Upper lobe of left lung (tissue), 4 donors: ENCODE results near the gene C22orf15.

Experiments used
- EP300 ChIP-seq, 4 donors: sonication (generic); formaldehyde crosslinking; IDR thresholded peaks; one replicate each; pipeline ENCODE4 v1.5.1; 2017; ENCODE audit warnings: antibody characterized with exemption in 4 of 4, control low read depth in 2 of 4
- POLR2A ChIP-seq, 4 donors: fragments of 450-650 bp; IDR thresholded peaks; one replicate each; pipeline ENCODE4 v1.5.1; 2016 to 2017; ENCODE audit warnings: antibody characterized with exemption in 4 of 4, mild to moderate bottlenecking in 2 of 4
- POLR2AphosphoS5 ChIP-seq, 2 donors: sonication (generic); formaldehyde crosslinking; IDR thresholded peaks; one replicate each; pipeline ENCODE4 v1.5.1; 2017; ENCODE audit warnings: antibody characterized with exemption in 2 of 2
- TF ChIP-seq, protein P1 (sequence below), 6 experiments: fragments of 450-650 bp in 4 of 6; fragments of 200-600 bp in 2 of 6; sonication (generic) in 2 of 6; IDR thresholded peaks; one replicate each; pipeline ENCODE4 v1.5.1; 2016 to 2019; ENCODE audit warnings: antibody characterized with exemption in 6 of 6

DNA sequence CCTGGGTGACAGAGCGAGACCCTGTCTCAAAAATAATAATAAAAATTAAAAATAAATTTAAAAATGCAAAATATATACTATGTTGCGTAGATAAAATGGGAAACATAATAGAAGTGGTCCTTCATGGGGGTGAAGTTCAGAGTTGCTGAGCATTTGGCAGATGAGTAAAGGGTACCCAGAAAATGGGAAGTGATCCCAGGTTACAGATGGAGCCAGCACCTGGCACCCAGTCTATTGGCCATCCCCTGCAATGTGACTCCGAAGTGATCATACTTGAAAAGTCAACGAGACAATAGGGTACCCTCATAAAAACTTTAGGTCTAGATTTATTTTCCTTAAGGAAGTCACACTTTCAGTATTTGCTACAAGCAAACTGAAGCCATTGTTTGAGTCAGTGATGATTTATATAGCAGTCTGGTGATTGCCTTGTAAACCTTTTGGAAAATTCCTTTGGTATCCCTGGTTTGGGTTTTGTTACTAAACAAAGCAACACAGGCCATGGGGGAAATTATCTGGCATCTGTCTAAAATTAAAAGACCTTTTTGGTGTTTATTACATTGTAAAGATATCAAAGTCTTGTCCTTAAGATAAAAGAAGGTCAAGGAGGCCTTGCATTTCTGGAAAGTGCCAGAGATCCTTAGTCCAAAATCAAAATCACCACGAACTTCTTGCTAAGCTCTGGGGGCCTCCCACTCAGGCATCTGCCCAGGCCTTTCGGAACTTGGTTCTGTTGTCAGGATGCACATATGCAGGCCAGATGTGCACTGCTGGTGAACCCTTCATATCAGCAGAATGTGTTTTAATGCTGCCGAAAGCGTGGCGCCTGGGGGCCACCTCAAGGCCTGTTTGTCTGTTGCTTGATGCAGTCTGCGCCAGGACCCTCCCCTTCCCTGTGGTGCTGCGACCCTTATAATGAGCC lies 28.3 kb downstream of the C22orf15 start:
- TF ChIP-seq, protein P1, sequence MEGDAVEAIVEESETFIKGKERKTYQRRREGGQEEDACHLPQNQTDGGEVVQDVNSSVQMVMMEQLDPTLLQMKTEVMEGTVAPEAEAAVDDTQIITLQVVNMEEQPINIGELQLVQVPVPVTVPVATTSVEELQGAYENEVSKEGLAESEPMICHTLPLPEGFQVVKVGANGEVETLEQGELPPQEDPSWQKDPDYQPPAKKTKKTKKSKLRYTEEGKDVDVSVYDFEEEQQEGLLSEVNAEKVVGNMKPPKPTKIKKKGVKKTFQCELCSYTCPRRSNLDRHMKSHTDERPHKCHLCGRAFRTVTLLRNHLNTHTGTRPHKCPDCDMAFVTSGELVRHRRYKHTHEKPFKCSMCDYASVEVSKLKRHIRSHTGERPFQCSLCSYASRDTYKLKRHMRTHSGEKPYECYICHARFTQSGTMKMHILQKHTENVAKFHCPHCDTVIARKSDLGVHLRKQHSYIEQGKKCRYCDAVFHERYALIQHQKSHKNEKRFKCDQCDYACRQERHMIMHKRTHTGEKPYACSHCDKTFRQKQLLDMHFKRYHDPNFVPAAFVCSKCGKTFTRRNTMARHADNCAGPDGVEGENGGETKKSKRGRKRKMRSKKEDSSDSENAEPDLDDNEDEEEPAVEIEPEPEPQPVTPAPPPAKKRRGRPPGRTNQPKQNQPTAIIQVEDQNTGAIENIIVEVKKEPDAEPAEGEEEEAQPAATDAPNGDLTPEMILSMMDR (IDR thresholded peaks at IDR 0.05), result no peak
- TF ChIP-seq POLR2A (IDR thresholded peaks at IDR 0.05) (no peak), POLR2AphosphoS5 (IDR thresholded peaks at IDR 0.05) (no peak), EP300 (IDR thresholded peaks at IDR 0.05) (no peak)
